ENCODE results near the gene PLK2.

DNA sequence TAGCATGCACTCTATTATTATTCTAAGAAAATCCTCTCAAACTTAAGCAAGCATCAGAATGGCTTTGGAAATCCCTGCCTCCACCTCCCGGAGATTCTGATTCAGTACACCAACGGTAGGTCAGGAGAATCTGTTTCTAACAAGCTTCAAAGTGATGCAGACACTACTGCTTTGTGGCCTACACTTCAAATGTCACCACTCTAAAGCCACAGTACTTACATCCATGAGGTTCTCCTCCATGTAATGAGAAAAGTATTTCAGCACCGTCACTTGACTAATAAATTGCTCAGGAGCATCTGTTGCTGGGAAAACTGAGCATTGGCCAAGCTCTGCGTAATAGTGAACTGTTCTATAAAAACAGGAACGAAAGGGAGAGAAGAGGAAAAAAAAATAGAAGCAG is 4.8 kb downstream of the PLK2 start:
- TF ChIP-seq CTCF (IDR thresholded peaks at IDR 0.05) (peak in 2 of 12 donors; percentile 3 to 8), POLR2A (IDR thresholded peaks at IDR 0.05) (no peak)

All from heart left ventricle (tissue), 13 donors.